ENCODE measurements around the gene NAA10.

Gene NAA10

GRCh38 chrX:153960786-153961185 lies 25.9 kb upstream of the NAA10 start:
- DNase-seq (ENCODE audit: low spot score), result no peak
- in situ Hi-C loops (cut with MboI; ENCODE audit: low sequenced_read_pairs, unreplicated experiment), result no loop called here
- no peak for TF ChIP-seq CTCF (IDR thresholded peaks at IDR 0.05; ENCODE audit: borderline replicate concordance, control extremely low read depth, extremely low read depth, insufficient read depth, missing control alignments)

GRCh38 chrX:153960077-153960476 lies 25.2 kb upstream of the NAA10 start:
- in situ Hi-C loops (cut with MboI; ENCODE audit: low sequenced_read_pairs, unreplicated experiment), result no loop called here
- no peak for DNase-seq (ENCODE audit: low spot score)

DNA sequence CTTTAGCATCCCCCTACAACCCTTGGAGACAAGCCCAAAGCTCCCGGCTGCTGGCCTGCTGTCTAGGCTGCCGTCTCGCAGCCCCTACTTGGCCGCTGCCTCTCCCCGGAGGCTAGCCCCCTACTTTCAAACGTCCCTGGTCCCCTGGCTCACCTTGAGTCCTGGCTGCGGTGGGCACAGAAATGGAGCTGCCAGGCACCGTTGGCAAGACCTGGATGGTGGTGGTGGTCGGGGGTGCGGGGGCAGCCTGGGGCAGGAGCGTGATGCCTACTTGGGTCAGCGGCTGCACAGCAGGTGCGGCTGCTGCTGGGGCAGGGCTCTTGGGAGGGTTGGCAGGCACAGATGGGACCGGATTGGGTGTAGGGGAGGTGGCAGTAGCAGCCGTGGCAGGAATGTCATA lies 24.8 kb upstream of the NAA10 start:
- no peak for TF ChIP-seq CTCF (IDR thresholded peaks at IDR 0.05; ENCODE audit: borderline replicate concordance, control extremely low read depth, extremely low read depth, insufficient read depth, missing control alignments)
- in situ Hi-C loops (cut with MboI; ENCODE audit: low sequenced_read_pairs, unreplicated experiment), result no loop called here
- no peak for DNase-seq (ENCODE audit: low spot score)

More at GRCh38 chrX:153960077-153960476, 25.2 kb upstream of the NAA10 start:
- TF ChIP-seq CTCF (IDR thresholded peaks at IDR 0.05; ENCODE audit: borderline replicate concordance, control extremely low read depth, extremely low read depth, insufficient read depth, missing control alignments), result no peak

GRCh38 chrX:153958605-153959004 lies 23.8 kb upstream of the NAA10 start:
- DNase-seq (ENCODE audit: low spot score), result no peak
- in situ Hi-C loops (cut with MboI; ENCODE audit: low sequenced_read_pairs, unreplicated experiment), result no loop called here
- no peak for TF ChIP-seq CTCF (IDR thresholded peaks at IDR 0.05; ENCODE audit: borderline replicate concordance, control extremely low read depth, extremely low read depth, insufficient read depth, missing control alignments)

DNA sequence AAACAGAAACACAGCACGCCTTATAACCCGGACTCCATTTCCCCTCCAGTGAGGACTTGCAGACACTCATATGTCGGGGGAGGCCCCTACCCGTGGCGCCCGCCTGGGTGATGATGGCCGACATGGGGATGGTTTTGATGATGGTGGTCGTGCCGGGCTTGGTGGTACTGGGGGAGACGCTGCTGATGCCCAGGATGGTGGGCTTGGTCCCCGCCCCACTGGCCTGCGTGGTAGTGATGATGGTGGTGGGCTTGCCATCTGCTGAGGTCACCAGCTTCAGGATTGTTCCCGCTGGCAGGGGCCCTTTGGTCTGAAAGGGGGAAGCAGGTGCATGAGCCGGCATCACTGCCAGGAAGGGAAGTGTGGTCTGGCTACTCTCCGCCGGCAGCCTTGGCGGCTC lies 22.4 kb upstream of the NAA10 start:
- TF ChIP-seq CTCF (IDR thresholded peaks at IDR 0.05; ENCODE audit: borderline replicate concordance, control extremely low read depth, extremely low read depth, insufficient read depth, missing control alignments), result no peak
- no peak for DNase-seq (ENCODE audit: low spot score)
- in situ Hi-C loops (cut with MboI; ENCODE audit: low sequenced_read_pairs, unreplicated experiment), result no loop called here

- in situ Hi-C loops (cut with MboI; ENCODE audit: low sequenced_read_pairs, unreplicated experiment), result no loop called here
- DNase-seq (ENCODE audit: low spot score), result no peak
- no peak for TF ChIP-seq CTCF (IDR thresholded peaks at IDR 0.05; ENCODE audit: borderline replicate concordance, control extremely low read depth, extremely low read depth, insufficient read depth, missing control alignments)
Measured at GRCh38 chrX:153956044-153956907, 21.4 kb upstream of the NAA10 start.

Measured in GM13976 (cell line).